NCI-H2227 treated with DMSO at 0.1 percent for 48 hours (cell line): ENCODE measurements around the gene PGLYRP3.
"Not testable (repeated sequence)": the region's sequence is repeated elsewhere in the genome, so short reads cannot be mapped to it uniquely, and the experiment has no call there.

Source experiments
- DNase-seq: peaks from one replicate; lab custom pipeline; 2025; lab: John Stamatoyannopoulos, UW

The PGLYRP3 gene

GRCh38 chr1:153348511-153349362 is 36.0 kb upstream of the PGLYRP3 start, which contains the start of gene PGLYRP4:
TSS of gene PGLYRP4 (minus strand) at chr1:153348841. CDS start at chr1:153347932, 909 bp downstream.
- no peak for DNase-seq

- DNase-seq = no peak
Measured at GRCh38 chr1:153347856-153348255, 35.1 kb upstream of the PGLYRP3 start.

GRCh38 chr1:153347049-153347448 is 34.3 kb upstream of the PGLYRP3 start:
- not testable (repeated sequence) for DNase-seq

GRCh38 chr1:153346077-153346723 is 33.4 kb upstream of the PGLYRP3 start:
- no peak for DNase-seq

- no peak for DNase-seq
Measured at GRCh38 chr1:153345187-153346076, 32.7 kb upstream of the PGLYRP3 start.

GRCh38 chr1:153344718-153345025 is 31.9 kb upstream of the PGLYRP3 start:
- DNase-seq = no peak

GRCh38 chr1:153343811-153344717 is 31.3 kb upstream of the PGLYRP3 start:
- DNase-seq = no peak

GRCh38 chr1:153343040-153343681 is 30.4 kb upstream of the PGLYRP3 start:
- no peak for DNase-seq

GRCh38 chr1:153342178-153342577 is 29.4 kb upstream of the PGLYRP3 start:
- DNase-seq = no peak

GRCh38 chr1:153341431-153341934 is 28.7 kb upstream of the PGLYRP3 start:
- no peak for DNase-seq

- DNase-seq = no peak
Measured at GRCh38 chr1:153340356-153340755, 27.6 kb upstream of the PGLYRP3 start.

GRCh38 chr1:153339802-153340201 is 27.1 kb upstream of the PGLYRP3 start:
- no peak for DNase-seq

- DNase-seq = no peak
Measured at GRCh38 chr1:153337980-153338853, 25.5 kb upstream of the PGLYRP3 start.

- DNase-seq = no peak
Measured at GRCh38 chr1:153336650-153337049, 23.9 kb upstream of the PGLYRP3 start.

GRCh38 chr1:153333902-153334301 is 21.1 kb upstream of the PGLYRP3 start:
- no peak for DNase-seq

GRCh38 chr1:153324912-153325311 is 12.2 kb upstream of the PGLYRP3 start:
- DNase-seq = no peak

- DNase-seq = no peak
Measured at GRCh38 chr1:153322568-153322967, 9.8 kb upstream of the PGLYRP3 start.

GRCh38 chr1:153318145-153318544 is 5.4 kb upstream of the PGLYRP3 start:
- DNase-seq = not testable (repeated sequence)

- not testable (repeated sequence) for DNase-seq
Measured at GRCh38 chr1:153316013-153316412, 3.3 kb upstream of the PGLYRP3 start.

- DNase-seq = not testable (repeated sequence)
Measured at GRCh38 chr1:153314388-153314787, 1.6 kb upstream of the PGLYRP3 start.
